Stimulated activated CD4-positive, alpha-beta T cell treated with anti-CD3 and anti-CD28 coated beads, Interleukin-1b, Interleukin-23, amount 100 ng/mL, for 48 hours (primary cell): Measurements from ENCODE around the gene MEIS3.

Experiments used
- DNase-seq: peaks from one replicate; pipeline ENCODE4 v3.0.0-alpha.2; 2020

MEIS3 gene

GRCh38 chr19:47435196-47435595 lies 15.9 kb upstream of the MEIS3 start:
- DNase-seq, result no peak

- no peak for DNase-seq
These were observed 14.8 kb upstream of the MEIS3 start for GRCh38 chr19:47434088-47434487.

GRCh38 chr19:47433121-47433520 lies 13.8 kb upstream of the MEIS3 start:
- DNase-seq, result no peak

- DNase-seq, result no peak
These were observed 13.2 kb upstream of the MEIS3 start for GRCh38 chr19:47432499-47432898.

GRCh38 chr19:47432091-47432490 lies 12.8 kb upstream of the MEIS3 start:
- no peak for DNase-seq

- DNase-seq, result peak; percentile 29
These were observed 10.9 kb upstream of the MEIS3 start for GRCh38 chr19:47430041-47430802.

GRCh38 chr19:47429140-47429793 lies 9.9 kb upstream of the MEIS3 start:
- DNase-seq, result no peak

GRCh38 chr19:47428177-47428894 lies 9.0 kb upstream of the MEIS3 start:
- DNase-seq, result peak; percentile 94

GRCh38 chr19:47427241-47428176 lies 8.2 kb upstream of the MEIS3 start:
- peak; percentile 78 for DNase-seq

GRCh38 chr19:47423203-47423882 lies 4.0 kb upstream of the MEIS3 start:
- no peak for DNase-seq

GRCh38 chr19:47422417-47423163 lies 3.3 kb upstream of the MEIS3 start:
- DNase-seq, result no peak

- no peak for DNase-seq
These were observed 2.6 kb upstream of the MEIS3 start for GRCh38 chr19:47421844-47422395.

- DNase-seq, result no peak
These were observed 2.0 kb upstream of the MEIS3 start for GRCh38 chr19:47421244-47421786.

- no peak for DNase-seq
These were observed 462 bp upstream of the MEIS3 start for GRCh38 chr19:47419789-47420188.

GRCh38 chr19:47418692-47419029 lies 666 bp downstream of the MEIS3 start:
- no peak for DNase-seq

- DNase-seq, result no peak
These were observed 1.3 kb downstream of the MEIS3 start for GRCh38 chr19:47417746-47418691.

GRCh38 chr19:47417107-47417745 lies 2.1 kb downstream of the MEIS3 start:
- no peak for DNase-seq

GRCh38 chr19:47416643-47416985 lies 2.7 kb downstream of the MEIS3 start:
- DNase-seq, result no peak

GRCh38 chr19:47415953-47416642 lies 3.2 kb downstream of the MEIS3 start:
- DNase-seq, result no peak
